GM23338 (cell line): Measurements from ENCODE around the gene RELL1. TPM values are rescaled to one million over a fixed set of nuclear protein-coding genes. Genes with fewer than 3 reads are reported as not detected.

Experiments
- ATAC-seq: fragments of 200-7000 bp; cut with Tn5 transposase; 3 replicates; pipeline ENCODE4 v1.9.1; 2020
- DNase-seq: peaks from one replicate; pipeline ENCODE4 v3.0.0-alpha.2; 2015; ENCODE audit warnings: low spot score
- H2AFZ ChIP-seq: fragments of 200-600 bp; sonication (generic); 2 replicates; pipeline ENCODE4 v1.8.0; 2016; ENCODE audit warnings: antibody characterized with exemption, mild to moderate bottlenecking, moderate library complexity
- H3F3A ChIP-seq: fragments of 200-600 bp; sonication (generic); replicated peaks from 2 replicates; pipeline ENCODE4 v1.8.0; 2017; ENCODE audit warnings: antibody characterized with exemption, mixed run types, low read depth
- H3K27ac ChIP-seq: fragments of 200-600 bp; sonication (generic); 2 replicates; pipeline ENCODE4 v1.6.1; 2016; ENCODE audit warnings: low read depth
- H3K27me3 ChIP-seq: fragments of 200-600 bp; sonication (generic); 2 replicates; pipeline ENCODE4 v1.8.0; 2016; ENCODE audit warnings: mild to moderate bottlenecking, mixed run types, moderate library complexity; ENCODE audit not compliant: insufficient read depth
- H3K36me3 ChIP-seq: fragments of 200-600 bp; sonication (generic); 2 replicates; pipeline ENCODE4 v1.8.0; 2016; ENCODE audit warnings: mild to moderate bottlenecking; ENCODE audit not compliant: insufficient read depth
- H3K4me1 ChIP-seq: fragments of 200-600 bp; sonication (generic); 2 replicates; pipeline ENCODE4 v1.8.0; 2016; ENCODE audit warnings: mild to moderate bottlenecking, moderate library complexity; ENCODE audit not compliant: insufficient read depth
- H3K4me2 ChIP-seq: fragments of 200-600 bp; sonication (generic); 2 replicates; pipeline ENCODE4 v1.7.1; 2017; ENCODE audit warnings: mixed run types
- H3K4me3 ChIP-seq: fragments of 200-600 bp; sonication (generic); 2 replicates; pipeline ENCODE4 v1.6.1; 2016; ENCODE audit warnings: mixed run types
- H3K79me2 ChIP-seq: fragments of 200-600 bp; sonication (generic); replicated peaks from 2 replicates; pipeline ENCODE4 v1.8.0; 2017; ENCODE audit warnings: mild to moderate bottlenecking; ENCODE audit not compliant: insufficient read depth
- H3K9me2 ChIP-seq: fragments of 200-600 bp; sonication (generic); 2 replicates; pipeline ENCODE4 v1.8.0; 2017; ENCODE audit not compliant: insufficient read depth
- H4K20me1 ChIP-seq: fragments of 200-600 bp; sonication (generic); replicated peaks from 2 replicates; pipeline ENCODE4 v1.8.0; 2017; ENCODE audit warnings: mild to moderate bottlenecking; ENCODE audit not compliant: insufficient read depth
- H3K27ac Mint-ChIP-seq: 2 replicates; pipeline ENCODE4 v1.8.0; 2020; ENCODE audit warnings: inconsistent platforms, mild to moderate bottlenecking, moderate library complexity, mixed read lengths
- H3K27me3 Mint-ChIP-seq: 3 replicates; pipeline ENCODE4 v1.8.0; 2022; ENCODE audit warnings: low read depth, mild to moderate bottlenecking, moderate library complexity, mixed read lengths, inconsistent platforms; ENCODE audit not compliant: insufficient read depth, poor library complexity
- H3K36me3 Mint-ChIP-seq: 3 replicates; pipeline ENCODE4 v1.8.0; 2021; ENCODE audit warnings: low read depth, mild to moderate bottlenecking, inconsistent platforms, moderate library complexity, mixed read lengths
- H3K4me1 Mint-ChIP-seq: 3 replicates; pipeline ENCODE4 v1.8.0; 2020; ENCODE audit warnings: mild to moderate bottlenecking, inconsistent platforms, mixed read lengths
- H3K4me3 Mint-ChIP-seq: 3 replicates; pipeline ENCODE4 v1.8.0; 2021; ENCODE audit warnings: moderate library complexity, mild to moderate bottlenecking, inconsistent platforms, mixed read lengths
- H3K9me3 Mint-ChIP-seq: 3 replicates; pipeline ENCODE4 v1.8.0; 2020; ENCODE audit warnings: moderate library complexity, mild to moderate bottlenecking, inconsistent platforms, mixed read lengths
- CREB1 ChIP-seq: fragments of 250-450 bp; sonication (Bioruptor Pico); IDR thresholded peaks from 2 replicates; pipeline ENCODE4 v1.5.0; 2020; ENCODE audit warnings: low read depth, mild to moderate bottlenecking, moderate library complexity
- EZH2 ChIP-seq: fragments of 200-600 bp; sonication (generic); IDR thresholded peaks from one replicate; pipeline ENCODE4 v1.8.0; 2017; ENCODE audit warnings: antibody characterized with exemption, mild to moderate bottlenecking, low read depth; ENCODE audit not compliant: unreplicated experiment
- EZH2phosphoT487 ChIP-seq: fragments of 200-600 bp; sonication (generic); IDR thresholded peaks from one replicate; pipeline ENCODE4 v1.8.1; 2018; ENCODE audit warnings: antibody characterized with exemption; ENCODE audit not compliant: unreplicated experiment
- JUNB ChIP-seq: IDR thresholded peaks from one replicate; pipeline ENCODE4 v1.6.1; 2016; ENCODE audit warnings: antibody characterized with exemption; ENCODE audit not compliant: unreplicated experiment
- NANOG ChIP-seq: IDR thresholded peaks from 2 replicates; pipeline ENCODE4 v1.6.1; 2016; ENCODE audit warnings: antibody characterized with exemption, borderline replicate concordance
- POLR2AphosphoS5 ChIP-seq: IDR thresholded peaks from 2 replicates; pipeline ENCODE4 v1.6.1; 2016; ENCODE audit warnings: antibody characterized with exemption, low read depth
- STAT1 ChIP-seq: IDR thresholded peaks from one replicate; pipeline ENCODE4 v1.6.1; 2016; ENCODE audit warnings: antibody characterized with exemption; ENCODE audit not compliant: unreplicated experiment
- ZNF114 ChIP-seq: fragments of 250-450 bp; sonication (Bioruptor Pico); IDR thresholded peaks from 2 replicates; pipeline ENCODE4 v1.5.0; 2020; ENCODE audit warnings: mild to moderate bottlenecking, moderate library complexity
- ZNF331 ChIP-seq: fragments of 250-450 bp; sonication (Bioruptor Pico); IDR thresholded peaks from 2 replicates; pipeline ENCODE4 v1.5.0; 2020; ENCODE audit warnings: low read depth, mild to moderate bottlenecking, moderate library complexity
- polyA plus RNA-seq: library from polyadenylated mRNA; unstranded; fragments of >200 nt; fragmentation: Nextera tagmentation; extraction: Ambion mirVana; gene quantifications from 2 replicates; pipeline ENCODE4 v1.2.1, GENCODE V29; 2016
- total RNA-seq: library from RNA; depleted of rRNA; stranded (reverse); fragments of >200 nt; shearing (Covaris generic); gene quantifications from 2 replicates; pipeline ENCODE4 v1.2.3, GENCODE V29; 2014
- TF ChIP-seq, protein P1 (sequence below), 2 experiments: fragments of 200-600 bp in 1 of 2; sonication (generic) in 1 of 2; conservative IDR thresholded peaks; 2 replicates each; pipeline versions ENCODE4 v1.5.1 to v1.6.1; 2016 to 2017; ENCODE audit warnings: antibody characterized with exemption in 2 of 2, low read depth in 2 of 2, mild to moderate bottlenecking in 2 of 2, moderate library complexity in 1 of 2
- TF ChIP-seq, protein P2 (sequence below): IDR thresholded peaks from one replicate; pipeline ENCODE4 v1.6.1; 2018; ENCODE audit warnings: antibody characterized with exemption; ENCODE audit not compliant: unreplicated experiment
- TF ChIP-seq, protein P3 (sequence below): fragments of 250-450 bp; sonication (Bioruptor Pico); IDR thresholded peaks from 2 replicates; pipeline ENCODE4 v1.5.0; 2020; ENCODE audit warnings: mild to moderate bottlenecking, moderate library complexity
- TF ChIP-seq, protein P4 (sequence below): IDR thresholded peaks from 2 replicates; pipeline ENCODE4 v1.6.1; 2016; ENCODE audit warnings: antibody characterized with exemption

Gene RELL1
- total and polyA plus RNA-seq, 2 experiments from 2014 or later, result 2.8 to 28.5 TPM

DNA sequence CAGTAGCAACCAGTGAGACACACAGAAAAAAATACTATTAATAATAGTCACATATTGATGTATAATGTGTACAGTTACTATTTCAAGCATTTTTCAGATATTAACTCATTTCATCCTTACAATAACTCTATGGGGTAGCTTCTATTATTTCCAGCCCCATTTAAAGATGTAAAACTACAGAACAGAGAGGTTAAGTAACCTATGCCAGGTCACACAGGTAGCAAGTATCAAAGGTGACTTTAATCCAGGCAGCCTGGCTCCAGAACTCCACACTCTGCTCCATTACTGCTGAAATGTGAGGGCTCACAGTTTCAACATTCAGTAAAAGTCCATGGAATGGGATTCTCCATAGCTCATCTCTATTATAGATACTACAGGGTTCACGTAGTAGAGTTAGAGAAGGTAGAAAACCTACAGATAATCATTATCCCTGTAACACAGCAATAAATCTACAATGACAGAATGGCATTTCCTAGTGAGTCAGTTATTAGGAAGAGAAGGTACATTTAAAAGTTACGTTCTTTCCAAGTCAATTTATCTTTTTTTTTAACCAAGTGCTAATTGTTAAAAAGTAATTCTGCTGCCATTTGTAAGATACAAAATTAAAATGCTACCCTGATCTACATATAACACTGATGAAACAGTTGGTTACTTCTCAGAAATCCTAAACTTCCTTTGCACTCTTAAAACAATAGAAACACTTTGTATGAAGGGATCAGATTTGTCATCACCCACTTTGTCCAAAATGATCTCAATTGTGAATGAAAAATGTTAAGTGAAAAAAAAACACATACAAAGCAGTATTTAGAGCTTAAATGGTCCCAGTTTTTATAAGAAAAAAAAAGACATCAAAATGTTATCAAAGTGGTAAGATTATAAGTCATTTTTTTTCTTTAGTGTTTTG lies 18.7 kb downstream of the RELL1 start:
- H3K36me3 Mint-ChIP-seq, result peaks cover 8% of the 10 kb centered on the region; the same call in 2 of the 3 replicates
- Histone ChIP-seq H3F3A (no peaks in the 10 kb centered on the region; the same call in 1 of the 2 replicates), H3K4me1 (peaks cover 41% of the 10 kb centered on the region), H2AFZ (no peak overlapping the region), H3K27me3 (no peaks in the 10 kb centered on the region), H3K36me3 (no peaks in the 10 kb centered on the region; the same call in 1 of the 2 replicates), H3K79me2 (peaks cover 36% of the 10 kb centered on the region), H4K20me1 (peaks cover 8% of the 10 kb centered on the region), H3K4me2 (no peak overlapping the region), H3K4me3 (no peak overlapping the region), H3K27ac (no peak overlapping the region), H3K9me2 (peaks cover 2% of the 10 kb centered on the region; the same call in 1 of the 2 replicates)
- no peak for TF ChIP-seq NANOG
- TF ChIP-seq, protein P1, sequence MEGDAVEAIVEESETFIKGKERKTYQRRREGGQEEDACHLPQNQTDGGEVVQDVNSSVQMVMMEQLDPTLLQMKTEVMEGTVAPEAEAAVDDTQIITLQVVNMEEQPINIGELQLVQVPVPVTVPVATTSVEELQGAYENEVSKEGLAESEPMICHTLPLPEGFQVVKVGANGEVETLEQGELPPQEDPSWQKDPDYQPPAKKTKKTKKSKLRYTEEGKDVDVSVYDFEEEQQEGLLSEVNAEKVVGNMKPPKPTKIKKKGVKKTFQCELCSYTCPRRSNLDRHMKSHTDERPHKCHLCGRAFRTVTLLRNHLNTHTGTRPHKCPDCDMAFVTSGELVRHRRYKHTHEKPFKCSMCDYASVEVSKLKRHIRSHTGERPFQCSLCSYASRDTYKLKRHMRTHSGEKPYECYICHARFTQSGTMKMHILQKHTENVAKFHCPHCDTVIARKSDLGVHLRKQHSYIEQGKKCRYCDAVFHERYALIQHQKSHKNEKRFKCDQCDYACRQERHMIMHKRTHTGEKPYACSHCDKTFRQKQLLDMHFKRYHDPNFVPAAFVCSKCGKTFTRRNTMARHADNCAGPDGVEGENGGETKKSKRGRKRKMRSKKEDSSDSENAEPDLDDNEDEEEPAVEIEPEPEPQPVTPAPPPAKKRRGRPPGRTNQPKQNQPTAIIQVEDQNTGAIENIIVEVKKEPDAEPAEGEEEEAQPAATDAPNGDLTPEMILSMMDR (conservative IDR thresholded peaks at IDR 0.05; ENCODE audit: low read depth in 2 of 2), result no peak
- TF ChIP-seq EZH2phosphoT487, result no peak
- TF ChIP-seq POLR2AphosphoS5, result no peak
- TF ChIP-seq ZNF331, result no peak
- TF ChIP-seq ZNF114, result no peak
- no peak for TF ChIP-seq JUNB
- no peak for TF ChIP-seq CREB1 (CRISPR knock-in tag)
- TF ChIP-seq, protein P2, sequence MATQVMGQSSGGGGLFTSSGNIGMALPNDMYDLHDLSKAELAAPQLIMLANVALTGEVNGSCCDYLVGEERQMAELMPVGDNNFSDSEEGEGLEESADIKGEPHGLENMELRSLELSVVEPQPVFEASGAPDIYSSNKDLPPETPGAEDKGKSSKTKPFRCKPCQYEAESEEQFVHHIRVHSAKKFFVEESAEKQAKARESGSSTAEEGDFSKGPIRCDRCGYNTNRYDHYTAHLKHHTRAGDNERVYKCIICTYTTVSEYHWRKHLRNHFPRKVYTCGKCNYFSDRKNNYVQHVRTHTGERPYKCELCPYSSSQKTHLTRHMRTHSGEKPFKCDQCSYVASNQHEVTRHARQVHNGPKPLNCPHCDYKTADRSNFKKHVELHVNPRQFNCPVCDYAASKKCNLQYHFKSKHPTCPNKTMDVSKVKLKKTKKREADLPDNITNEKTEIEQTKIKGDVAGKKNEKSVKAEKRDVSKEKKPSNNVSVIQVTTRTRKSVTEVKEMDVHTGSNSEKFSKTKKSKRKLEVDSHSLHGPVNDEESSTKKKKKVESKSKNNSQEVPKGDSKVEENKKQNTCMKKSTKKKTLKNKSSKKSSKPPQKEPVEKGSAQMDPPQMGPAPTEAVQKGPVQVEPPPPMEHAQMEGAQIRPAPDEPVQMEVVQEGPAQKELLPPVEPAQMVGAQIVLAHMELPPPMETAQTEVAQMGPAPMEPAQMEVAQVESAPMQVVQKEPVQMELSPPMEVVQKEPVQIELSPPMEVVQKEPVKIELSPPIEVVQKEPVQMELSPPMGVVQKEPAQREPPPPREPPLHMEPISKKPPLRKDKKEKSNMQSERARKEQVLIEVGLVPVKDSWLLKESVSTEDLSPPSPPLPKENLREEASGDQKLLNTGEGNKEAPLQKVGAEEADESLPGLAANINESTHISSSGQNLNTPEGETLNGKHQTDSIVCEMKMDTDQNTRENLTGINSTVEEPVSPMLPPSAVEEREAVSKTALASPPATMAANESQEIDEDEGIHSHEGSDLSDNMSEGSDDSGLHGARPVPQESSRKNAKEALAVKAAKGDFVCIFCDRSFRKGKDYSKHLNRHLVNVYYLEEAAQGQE, result no peak
- TF ChIP-seq, protein P3, sequence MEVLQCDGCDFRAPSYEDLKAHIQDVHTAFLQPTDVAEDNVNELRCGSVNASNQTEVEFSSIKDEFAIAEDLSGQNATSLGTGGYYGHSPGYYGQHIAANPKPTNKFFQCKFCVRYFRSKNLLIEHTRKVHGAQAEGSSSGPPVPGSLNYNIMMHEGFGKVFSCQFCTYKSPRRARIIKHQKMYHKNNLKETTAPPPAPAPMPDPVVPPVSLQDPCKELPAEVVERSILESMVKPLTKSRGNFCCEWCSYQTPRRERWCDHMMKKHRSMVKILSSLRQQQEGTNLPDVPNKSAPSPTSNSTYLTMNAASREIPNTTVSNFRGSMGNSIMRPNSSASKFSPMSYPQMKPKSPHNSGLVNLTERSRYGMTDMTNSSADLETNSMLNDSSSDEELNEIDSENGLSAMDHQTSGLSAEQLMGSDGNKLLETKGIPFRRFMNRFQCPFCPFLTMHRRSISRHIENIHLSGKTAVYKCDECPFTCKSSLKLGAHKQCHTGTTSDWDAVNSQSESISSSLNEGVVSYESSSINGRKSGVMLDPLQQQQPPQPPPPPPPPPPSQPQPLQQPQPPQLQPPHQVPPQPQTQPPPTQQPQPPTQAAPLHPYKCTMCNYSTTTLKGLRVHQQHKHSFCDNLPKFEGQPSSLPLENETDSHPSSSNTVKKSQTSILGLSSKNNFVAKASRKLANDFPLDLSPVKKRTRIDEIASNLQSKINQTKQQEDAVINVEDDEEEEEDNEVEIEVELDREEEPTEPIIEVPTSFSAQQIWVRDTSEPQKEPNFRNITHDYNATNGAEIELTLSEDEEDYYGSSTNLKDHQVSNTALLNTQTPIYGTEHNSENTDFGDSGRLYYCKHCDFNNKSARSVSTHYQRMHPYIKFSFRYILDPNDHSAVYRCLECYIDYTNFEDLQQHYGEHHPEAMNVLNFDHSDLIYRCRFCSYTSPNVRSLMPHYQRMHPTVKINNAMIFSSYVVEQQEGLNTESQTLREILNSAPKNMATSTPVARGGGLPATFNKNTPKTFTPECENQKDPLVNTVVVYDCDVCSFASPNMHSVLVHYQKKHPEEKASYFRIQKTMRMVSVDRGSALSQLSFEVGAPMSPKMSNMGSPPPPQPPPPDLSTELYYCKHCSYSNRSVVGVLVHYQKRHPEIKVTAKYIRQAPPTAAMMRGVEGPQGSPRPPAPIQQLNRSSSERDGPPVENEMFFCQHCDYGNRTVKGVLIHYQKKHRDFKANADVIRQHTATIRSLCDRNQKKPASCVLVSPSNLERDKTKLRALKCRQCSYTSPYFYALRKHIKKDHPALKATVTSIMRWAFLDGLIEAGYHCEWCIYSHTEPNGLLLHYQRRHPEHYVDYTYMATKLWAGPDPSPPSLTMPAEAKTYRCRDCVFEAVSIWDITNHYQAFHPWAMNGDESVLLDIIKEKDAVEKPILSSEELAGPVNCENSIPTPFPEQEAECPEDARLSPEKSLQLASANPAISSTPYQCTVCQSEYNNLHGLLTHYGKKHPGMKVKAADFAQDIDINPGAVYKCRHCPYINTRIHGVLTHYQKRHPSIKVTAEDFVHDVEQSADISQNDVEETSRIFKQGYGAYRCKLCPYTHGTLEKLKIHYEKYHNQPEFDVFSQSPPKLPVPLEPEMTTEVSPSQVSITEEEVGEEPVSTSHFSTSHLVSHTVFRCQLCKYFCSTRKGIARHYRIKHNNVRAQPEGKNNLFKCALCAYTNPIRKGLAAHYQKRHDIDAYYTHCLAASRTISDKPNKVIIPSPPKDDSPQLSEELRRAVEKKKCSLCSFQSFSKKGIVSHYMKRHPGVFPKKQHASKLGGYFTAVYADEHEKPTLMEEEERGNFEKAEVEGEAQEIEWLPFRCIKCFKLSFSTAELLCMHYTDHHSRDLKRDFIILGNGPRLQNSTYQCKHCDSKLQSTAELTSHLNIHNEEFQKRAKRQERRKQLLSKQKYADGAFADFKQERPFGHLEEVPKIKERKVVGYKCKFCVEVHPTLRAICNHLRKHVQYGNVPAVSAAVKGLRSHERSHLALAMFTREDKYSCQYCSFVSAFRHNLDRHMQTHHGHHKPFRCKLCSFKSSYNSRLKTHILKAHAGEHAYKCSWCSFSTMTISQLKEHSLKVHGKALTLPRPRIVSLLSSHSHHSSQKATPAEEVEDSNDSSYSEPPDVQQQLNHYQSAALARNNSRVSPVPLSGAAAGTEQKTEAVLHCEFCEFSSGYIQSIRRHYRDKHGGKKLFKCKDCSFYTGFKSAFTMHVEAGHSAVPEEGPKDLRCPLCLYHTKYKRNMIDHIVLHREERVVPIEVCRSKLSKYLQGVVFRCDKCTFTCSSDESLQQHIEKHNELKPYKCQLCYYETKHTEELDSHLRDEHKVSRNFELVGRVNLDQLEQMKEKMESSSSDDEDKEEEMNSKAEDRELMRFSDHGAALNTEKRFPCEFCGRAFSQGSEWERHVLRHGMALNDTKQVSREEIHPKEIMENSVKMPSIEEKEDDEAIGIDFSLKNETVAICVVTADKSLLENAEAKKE, result no peak
- TF ChIP-seq, protein P4, sequence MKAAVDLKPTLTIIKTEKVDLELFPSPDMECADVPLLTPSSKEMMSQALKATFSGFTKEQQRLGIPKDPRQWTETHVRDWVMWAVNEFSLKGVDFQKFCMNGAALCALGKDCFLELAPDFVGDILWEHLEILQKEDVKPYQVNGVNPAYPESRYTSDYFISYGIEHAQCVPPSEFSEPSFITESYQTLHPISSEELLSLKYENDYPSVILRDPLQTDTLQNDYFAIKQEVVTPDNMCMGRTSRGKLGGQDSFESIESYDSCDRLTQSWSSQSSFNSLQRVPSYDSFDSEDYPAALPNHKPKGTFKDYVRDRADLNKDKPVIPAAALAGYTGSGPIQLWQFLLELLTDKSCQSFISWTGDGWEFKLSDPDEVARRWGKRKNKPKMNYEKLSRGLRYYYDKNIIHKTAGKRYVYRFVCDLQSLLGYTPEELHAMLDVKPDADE, result no peak
- TF ChIP-seq STAT1, result no peak
- no peak for TF ChIP-seq EZH2
- H3K4me1 Mint-ChIP-seq, result peaks cover 43% of the 10 kb centered on the region
- H3K9me3 Mint-ChIP-seq, result peaks cover 7% of the 10 kb centered on the region; the same call in 2 of the 3 replicates
- H3K27me3 Mint-ChIP-seq, result peaks cover 14% of the 10 kb centered on the region
- no peak overlapping the region for H3K4me3 Mint-ChIP-seq
- ATAC-seq (no peak), DNase-seq (no peak)
- no peak overlapping the region for H3K27ac Mint-ChIP-seq
